ENCODE measurements around the gene ATN1.

Gene ATN1

GRCh38 chr12:6944381-6945186 is 16.8 kb downstream of the ATN1 start (continued):
- TF ChIP-seq ZNF26 (tag by site-specific recombination; IDR thresholded peaks at IDR 0.05) (no peak), ZNF629 (tag by site-specific recombination; IDR thresholded peaks at IDR 0.05) (peak; percentile 83), ZNF416 (tag by site-specific recombination; IDR thresholded peaks at IDR 0.05) (no peak), ZNF792 (tag by site-specific recombination; IDR thresholded peaks at IDR 0.05) (no peak), ZNF324 (tag by site-specific recombination; IDR thresholded peaks at IDR 0.05) (0 out of 2 replicates have a peak, but pooled peaks have one; percentile 72), ZNF501 (tag by site-specific recombination; IDR thresholded peaks at IDR 0.05) (peak; percentile 79), AEBP2 (tag by site-specific recombination; IDR thresholded peaks at IDR 0.05; ENCODE audit: borderline replicate concordance) (no peak), ZNF132 (tag by site-specific recombination; IDR thresholded peaks at IDR 0.05; ENCODE audit: borderline replicate concordance) (no peak), ZNF549 (tag by site-specific recombination; IDR thresholded peaks at IDR 0.05) (no peak), BCL11B (tag by site-specific recombination; IDR thresholded peaks at IDR 0.05; ENCODE audit: low read depth) (no peak; the same call in 1 of the 2 replicates), ZSCAN23 (tag by site-specific recombination; IDR thresholded peaks at IDR 0.05) (no peak), HOXD13 (CRISPR knock-in tag; IDR thresholded peaks at IDR 0.05; ENCODE audit: borderline replicate concordance) (no peak), ZEB2 (tag by site-specific recombination; IDR thresholded peaks at IDR 0.05) (peak; percentile 97), ZNF404 (tag by site-specific recombination; IDR thresholded peaks at IDR 0.05) (no peak), ZNF280D (tag by site-specific recombination; IDR thresholded peaks at IDR 0.05) (no peak), ZNF530 (tag by site-specific recombination; IDR thresholded peaks at IDR 0.05; ENCODE audit: low read depth) (no peak), ZFP69B (tag by site-specific recombination; IDR thresholded peaks at IDR 0.05) (peak; percentile 98), INSM2 (tag by site-specific recombination; IDR thresholded peaks at IDR 0.05) (peak; percentile 58; the same call in 1 of the 2 replicates), ZNF10 (tag by site-specific recombination; IDR thresholded peaks at IDR 0.05) (peak; percentile 50; the same call in 1 of the 2 replicates), ZNF148 (tag by site-specific recombination; IDR thresholded peaks at IDR 0.05; ENCODE audit: borderline replicate concordance) (no peak; the same call in 1 of the 2 replicates), MZF1 (tag by site-specific recombination; IDR thresholded peaks at IDR 0.05; ENCODE audit: borderline replicate concordance) (no peak), ZNF335 (tag by site-specific recombination; conservative IDR thresholded peaks at IDR 0.05) (peak; percentile 95), ZNF585B (tag by site-specific recombination; IDR thresholded peaks at IDR 0.05) (no peak), ELK4 (IDR thresholded peaks at IDR 0.05; ENCODE audit: borderline replicate concordance, low read depth, low read length) (no peak; the same call in 1 of the 2 replicates), ZNF202 (tag by site-specific recombination; IDR thresholded peaks at IDR 0.05; ENCODE audit: borderline replicate concordance) (no peak), SETDB1 (IDR thresholded peaks at IDR 0.05; ENCODE audit: insufficient read length, low read length) (no peak), ZNF548 (tag by site-specific recombination; IDR thresholded peaks at IDR 0.05) (peak; percentile 72; the same call in 1 of the 2 replicates), ZNF350 (tag by site-specific recombination; IDR thresholded peaks at IDR 0.05) (no peak), ZNF623 (tag by site-specific recombination; IDR thresholded peaks at IDR 0.05) (no peak)
